GM12878 (cell line): ENCODE data around the gene NOS3.

Experiments
- ATF3 ChIP-seq: IDR thresholded peaks from 2 replicates; pipeline ENCODE4 v1.6.1; 2011; ENCODE audit warnings: low read depth, mild to moderate bottlenecking, low read length, moderate library complexity, borderline replicate concordance; ENCODE audit errors: extremely low read depth
- NR2C2 ChIP-seq: IDR thresholded peaks from 2 replicates; pipeline ENCODE4 v1.6.1; 2011; ENCODE audit warnings: borderline replicate concordance, low read depth; ENCODE audit not compliant: control insufficient read depth, insufficient read length

DNA sequence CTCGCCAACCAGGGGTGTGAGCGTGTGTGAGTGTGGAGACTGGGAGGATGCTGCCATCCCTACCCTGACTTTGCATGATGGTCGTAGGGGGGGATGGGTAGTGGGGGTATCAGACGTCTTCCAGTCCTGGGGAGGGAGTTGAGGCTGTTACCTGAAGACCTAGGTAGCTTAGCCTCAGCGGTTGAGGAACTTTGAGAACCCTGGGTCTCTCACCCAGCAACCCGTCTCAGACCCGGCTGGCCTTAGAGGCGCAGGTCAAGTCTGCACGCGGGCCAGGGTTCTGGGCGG, 71.2 kb downstream of the NOS3 start:
- no peak for TF ChIP-seq ATF3
- TF ChIP-seq NR2C2: no peak
